Measurements from ENCODE around the gene ORAI3. TPM values are rescaled to one million over a fixed set of nuclear protein-coding genes. Genes with fewer than 3 reads are reported as not detected.
A peak's percentile ranks its signal among the peaks of the same experiment; 100 is the strongest.

Gene ORAI3
- total RNA-seq, 1 experiment from 2014 or later: 9.0 TPM

- BruUV-seq (replicated peaks): no TSS peak
- ChIA-PET RAD21 (ENCODE audit: low non-redundant PET in 1 of 2, low total read pairs in 2 of 2, uncharacterized antibody in 2 of 2, unreplicated experiment in 2 of 2) (no interaction called here), CTCF (no interaction called here), POLR2A (no interaction called here)
- no peaks in the 10 kb centered on the region for H3K9me3 ChIP-seq (ENCODE audit: control insufficient read depth in 1 of 2, insufficient read depth in 1 of 2, low read depth in 1 of 2, low read length in 2 of 2)
- H3K4me2 ChIP-seq (ENCODE audit: low read length): peak overlapping the region; percentile 99
- peaks cover 15 to 33% of the 10 kb centered on the region in 2 experiments for H3K4me1 ChIP-seq (ENCODE audit: control insufficient read depth in 1 of 2, insufficient read depth in 2 of 2, low read length in 2 of 2)
- peak overlapping the region; percentile 96 for H3K27ac ChIP-seq (ENCODE audit: low read depth, low read length)
- H3K9ac ChIP-seq (ENCODE audit: low read length): peak overlapping the region; percentile 82
- H3K79me2 ChIP-seq (ENCODE audit: insufficient read depth, low read length): peaks cover 3% of the 10 kb centered on the region; the same call in 1 of the 2 replicates
- peaks cover 11 to 14% of the 10 kb centered on the region in 2 experiments; a peak in 3 of 4 replicates for H3K36me3 ChIP-seq (ENCODE audit: control insufficient read depth in 1 of 2, insufficient read depth in 2 of 2, low read length in 2 of 2)
- intact Hi-C loops (cut with micrococcal nuclease): no loop called here
- no peaks in the 10 kb centered on the region for H4K20me1 ChIP-seq (ENCODE audit: insufficient read depth)
- peak overlapping the region; percentile 65 to 77 for H3K4me3 ChIP-seq (replicated peaks in 1 of 2; ENCODE audit: low read depth in 1 of 2, low read length in 2 of 2)
- DNase-seq (ENCODE audit: low read depth, low spot score): peak; percentile 92
- ATAC-seq: peak; percentile 63
- H3K27me3 ChIP-seq (ENCODE audit: insufficient read depth, low read length): no peaks in the 10 kb centered on the region
- H2AFZ ChIP-seq (ENCODE audit: low read depth, low read length, poor library complexity, severe bottlenecking): no peak overlapping the region
- TF ChIP-seq POLR2AphosphoS5 (IDR thresholded peaks at IDR 0.05; ENCODE audit: low read depth, low read length) (no peak), ZBTB33 (IDR thresholded peaks at IDR 0.05; ENCODE audit: extremely low read depth, insufficient replicate concordance, low read length) (no peak), MAX (IDR thresholded peaks at IDR 0.05) (no peak), ELF1 (IDR thresholded peaks at IDR 0.05; ENCODE audit: borderline replicate concordance, low read depth) (no peak), REST (IDR thresholded peaks at IDR 0.05; ENCODE audit: low read depth) (no peak), POLR2A (IDR thresholded peaks at IDR 0.05; ENCODE audit: borderline replicate concordance, extremely low read depth, insufficient read depth, insufficient read length) (no peak), ZNF274 (IDR thresholded peaks at IDR 0.05; ENCODE audit: low read depth, low read length) (no peak), SP1 (IDR thresholded peaks at IDR 0.05; ENCODE audit: low read depth) (no peak), ATF3 (IDR thresholded peaks at IDR 0.05) (no peak), SIN3A (IDR thresholded peaks at IDR 0.05; ENCODE audit: low read depth) (no peak)
- H3K9me2 ChIP-seq (ENCODE audit: insufficient read depth): no peaks in the 10 kb centered on the region
Measured at GRCh38 chr16:30947859-30948666, 805 bp upstream of the ORAI3 start.
